ENCODE measurements around the gene LYRM4. TPM values are rescaled to one million over a fixed set of nuclear protein-coding genes. Genes with fewer than 3 reads are reported as not detected.

Gene LYRM4
- total RNA-seq, 1 experiment from 2014 or later: 44.3 TPM

DNA sequence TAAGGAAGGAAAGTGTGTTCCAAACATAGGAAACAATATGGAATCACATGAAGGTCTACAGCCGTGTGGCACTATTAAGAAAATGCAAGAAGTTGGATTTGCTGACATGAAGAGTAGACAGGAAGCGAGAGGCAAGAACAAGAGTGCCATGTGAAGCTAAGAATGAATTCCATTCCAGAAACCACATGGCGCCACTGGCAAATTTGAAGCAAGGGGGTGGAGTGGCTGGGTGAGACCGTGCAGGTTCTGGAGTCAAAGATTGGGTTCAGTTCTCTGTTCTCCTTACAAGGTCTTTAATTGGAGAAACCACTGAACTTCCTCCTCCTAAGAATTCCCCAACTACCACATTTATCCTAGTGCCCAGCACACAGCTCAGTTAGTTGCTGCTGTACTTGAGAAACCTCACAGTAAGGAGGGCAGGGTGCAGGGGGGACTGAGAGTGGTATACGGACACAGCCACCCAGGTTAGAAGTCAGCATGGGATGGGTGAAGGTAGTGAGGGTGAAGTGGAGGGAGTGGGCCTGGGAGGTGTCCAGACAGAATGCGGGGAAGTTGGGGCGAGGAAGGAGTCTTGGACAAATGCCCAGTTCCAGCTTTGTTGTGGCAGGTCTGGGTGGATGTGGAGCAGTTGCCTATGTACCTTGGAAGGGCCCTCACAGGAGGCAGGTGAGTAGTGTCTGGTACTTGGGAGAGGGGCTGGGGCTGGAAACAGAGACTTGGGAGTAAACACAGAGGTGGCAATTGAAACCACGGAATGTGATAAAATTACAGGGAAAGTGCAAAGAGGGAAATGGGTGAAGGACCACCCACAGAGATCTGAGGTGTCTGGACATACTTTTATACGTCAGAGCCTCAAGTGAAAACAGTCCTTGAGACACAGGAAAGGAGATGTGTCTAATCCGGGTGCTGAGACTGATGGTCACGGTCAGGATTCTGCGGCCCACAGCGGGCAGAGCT, 14.3 kb downstream of the LYRM4 start:
- Histone ChIP-seq H3T11ph (ENCODE audit: low read length) (no peak overlapping the region), H3K9ac (ENCODE audit: extremely low read depth, insufficient read length, low read length) (no peak overlapping the region), H3K9me3 (ENCODE audit: control insufficient read depth, low read depth, low read length) (no peaks in the 10 kb centered on the region), H3K4me2 (ENCODE audit: insufficient read depth, insufficient read length, low read length) (no peak overlapping the region), H2BK12ac (ENCODE audit: insufficient read length, low read depth, low read length) (no peak overlapping the region), H3K27ac (ENCODE audit: insufficient read length, low read depth, low read length) (no peak overlapping the region), H3K56ac (ENCODE audit: insufficient read length, low read depth, low read length) (no peak overlapping the region), H3K27me3 (ENCODE audit: insufficient read depth, low read length) (no peaks in the 10 kb centered on the region), H2BK20ac (ENCODE audit: low read depth, low read length, poor library complexity, severe bottlenecking) (no peak overlapping the region), H2AK5ac (ENCODE audit: insufficient read length, low read length) (no peak overlapping the region), H3K79me2 (ENCODE audit: insufficient read depth, low read length) (no peaks in the 10 kb centered on the region), H4K20me1 (ENCODE audit: control insufficient read depth, insufficient read depth, insufficient read length) (peaks cover 3% of the 10 kb centered on the region), H4K91ac (ENCODE audit: insufficient read length, low read depth, low read length) (no peak overlapping the region), H3K14ac (ENCODE audit: insufficient read depth, low read length) (no peak overlapping the region), H3K4me1 (ENCODE audit: insufficient read depth, low read length) (no peaks in the 10 kb centered on the region), H2BK15ac (ENCODE audit: low read depth, low read length) (no peak overlapping the region), H4K5ac (ENCODE audit: insufficient read length, low read depth, low read length) (no peak overlapping the region), H3K18ac (ENCODE audit: insufficient read length, low read depth, low read length) (no peak overlapping the region), H3K4ac (ENCODE audit: low read depth, low read length) (no peak overlapping the region), H2AFZ (ENCODE audit: low read length) (no peak overlapping the region), H3K23me2 (ENCODE audit: insufficient read length, low read depth, low read length, poor library complexity, severe bottlenecking) (no peaks in the 10 kb centered on the region), H3K23ac (ENCODE audit: insufficient read length, low read depth, low read length) (no peak overlapping the region), H4K8ac (replicated peaks; ENCODE audit: insufficient read length, low read depth, low read length) (no peak overlapping the region), H2BK5ac (ENCODE audit: insufficient read length, low read length) (no peak overlapping the region), H3K79me1 (ENCODE audit: insufficient read depth, low read depth, low read length, poor library complexity, severe bottlenecking) (peaks cover 6% of the 10 kb centered on the region), H2BK120ac (ENCODE audit: low read depth, low read length, poor library complexity, severe bottlenecking) (no peak overlapping the region)
- WGBS (ENCODE audit: extremely low coverage, insufficient read length, low lambda C conversion rate): no CpG with 5 or more reads among the region's 13 CpGs
- no peak for DNase-seq
- H3K4me3 Mint-ChIP-seq: no peak overlapping the region
- H3K27ac Mint-ChIP-seq: peak overlapping the region in 2 of 3 experiments; percentile 68; a peak in 2 of 7 replicates
- H3K4me1 Mint-ChIP-seq: peaks cover 11 to 12% of the 10 kb centered on the region in 2 experiments
- TF ChIP-seq, protein P1, sequence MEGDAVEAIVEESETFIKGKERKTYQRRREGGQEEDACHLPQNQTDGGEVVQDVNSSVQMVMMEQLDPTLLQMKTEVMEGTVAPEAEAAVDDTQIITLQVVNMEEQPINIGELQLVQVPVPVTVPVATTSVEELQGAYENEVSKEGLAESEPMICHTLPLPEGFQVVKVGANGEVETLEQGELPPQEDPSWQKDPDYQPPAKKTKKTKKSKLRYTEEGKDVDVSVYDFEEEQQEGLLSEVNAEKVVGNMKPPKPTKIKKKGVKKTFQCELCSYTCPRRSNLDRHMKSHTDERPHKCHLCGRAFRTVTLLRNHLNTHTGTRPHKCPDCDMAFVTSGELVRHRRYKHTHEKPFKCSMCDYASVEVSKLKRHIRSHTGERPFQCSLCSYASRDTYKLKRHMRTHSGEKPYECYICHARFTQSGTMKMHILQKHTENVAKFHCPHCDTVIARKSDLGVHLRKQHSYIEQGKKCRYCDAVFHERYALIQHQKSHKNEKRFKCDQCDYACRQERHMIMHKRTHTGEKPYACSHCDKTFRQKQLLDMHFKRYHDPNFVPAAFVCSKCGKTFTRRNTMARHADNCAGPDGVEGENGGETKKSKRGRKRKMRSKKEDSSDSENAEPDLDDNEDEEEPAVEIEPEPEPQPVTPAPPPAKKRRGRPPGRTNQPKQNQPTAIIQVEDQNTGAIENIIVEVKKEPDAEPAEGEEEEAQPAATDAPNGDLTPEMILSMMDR (conservative IDR thresholded peaks at IDR 0.05): no peak
- no peaks in the 10 kb centered on the region for H3K27me3 Mint-ChIP-seq (ENCODE audit: low read depth)
- peaks cover 0 to 4% of the 10 kb centered on the region in 2 experiments; a peak in 2 of 5 replicates for H3K9me3 Mint-ChIP-seq
- peaks cover 6 to 10% (median 6%) of the 10 kb centered on the region in 3 experiments for H3K36me3 Mint-ChIP-seq (ENCODE audit: insufficient read depth in 1 of 3, low read depth in 3 of 3)

Measured in H9 (cell line).